Prostate gland (tissue), 2 donors: ENCODE measurements around the gene FLRT1. TPM values are rescaled to one million over a fixed set of nuclear protein-coding genes. Genes with fewer than 3 reads are reported as not detected.

Experiments used
- DNase-seq: peaks from one replicate; pipeline ENCODE4 v3.0.0-alpha.2; 2019; ENCODE audit warnings: low spot score
- H3K27ac ChIP-seq, 2 donors: fragments of 200-600 bp; sonication (generic); 2 replicates each; pipeline ENCODE4 v1.5.1; 2017 to 2019
- H3K27me3 ChIP-seq: fragments of 200-600 bp; sonication (generic); replicated peaks from 2 replicates; pipeline ENCODE4 v1.5.1; 2019; ENCODE audit not compliant: insufficient read depth
- H3K36me3 ChIP-seq, 2 donors: fragments of 200-600 bp; sonication (generic); 1 replicate in 1 of 2; 2 replicates in 1 of 2; pipeline versions ENCODE4 v1.5.1 to v1.8.1; 2017 to 2019
- H3K4me1 ChIP-seq: fragments of 200-600 bp; sonication (generic); replicated peaks from 2 replicates; pipeline ENCODE4 v1.5.1; 2019
- H3K4me3 ChIP-seq, 2 donors: fragments of 200-600 bp; sonication (generic); 2 replicates each; pipeline ENCODE4 v1.5.1; 2017 to 2019
- H3K9me3 ChIP-seq: fragments of 200-600 bp; sonication (generic); 2 replicates; pipeline ENCODE4 v1.5.1; 2017
- POLR2A ChIP-seq: fragments of 450-650 bp; IDR thresholded peaks from one replicate; pipeline ENCODE4 v1.6.1; 2016; ENCODE audit warnings: antibody characterized with exemption, mild to moderate bottlenecking
- POLR2AphosphoS5 ChIP-seq: sonication (generic); formaldehyde crosslinking; IDR thresholded peaks from one replicate; pipeline ENCODE4 v1.6.1; 2017; ENCODE audit warnings: antibody characterized with exemption
- WGBS: methylation state at CpG from one replicate; pipeline ENCODE4 v1.1.5; 2018; 5-methylcytosine and 5-hydroxymethylcytosine counted together
- intact Hi-C: fragments of 100-400 bp; cut with DNase I; formaldehyde crosslinking; loops from one replicate; pipeline ENCODE4 v1.14.2; 2022
- total RNA-seq, 2 donors: library from RNA; depleted of rRNA; stranded (reverse); fragments of >200 nt; gene quantifications; one replicate each; pipeline ENCODE4 v1.1.0, GENCODE V29; 2016
- TF ChIP-seq, protein P1 (sequence below), 4 experiments: fragments of 200-600 bp in 2 of 4; fragments of 450-650 bp in 2 of 4; sonication (generic) in 2 of 4; IDR thresholded peaks; 1 replicate in 3 of 4; 2 replicates in 1 of 4; pipeline ENCODE4 v1.5.1; 2016 to 2019; ENCODE audit warnings: antibody characterized with exemption in 4 of 4, mild to moderate bottlenecking in 2 of 4, moderate library complexity in 2 of 4

FLRT1 gene
- total RNA-seq, 2 donors from 2014 or later = 0.36 to 0.57 TPM

DNA sequence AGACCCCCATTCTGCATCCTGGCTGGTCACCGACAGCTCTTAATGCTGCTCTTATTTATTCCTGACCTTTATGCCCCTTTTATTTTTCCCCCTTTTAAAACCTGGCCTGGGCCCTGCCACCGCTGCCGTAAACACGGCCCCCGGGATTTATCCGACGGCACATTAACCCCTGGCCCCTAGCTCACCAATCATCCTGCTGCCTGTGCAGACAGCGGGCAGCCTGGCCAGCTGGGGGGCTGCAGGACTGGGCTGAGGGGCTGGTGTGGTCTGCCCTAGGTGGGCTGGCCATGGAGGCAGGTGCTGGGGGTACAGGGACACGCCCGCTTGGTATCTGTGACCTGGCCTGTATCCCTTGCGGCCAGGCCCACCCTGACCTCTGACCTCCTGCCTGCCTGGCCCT, 21.4 kb upstream of the FLRT1 start:
- no peaks in the 10 kb centered on the region for H3K27me3 ChIP-seq
- TF ChIP-seq POLR2AphosphoS5 (no peak), POLR2A (no peak)
- TF ChIP-seq, protein P1, sequence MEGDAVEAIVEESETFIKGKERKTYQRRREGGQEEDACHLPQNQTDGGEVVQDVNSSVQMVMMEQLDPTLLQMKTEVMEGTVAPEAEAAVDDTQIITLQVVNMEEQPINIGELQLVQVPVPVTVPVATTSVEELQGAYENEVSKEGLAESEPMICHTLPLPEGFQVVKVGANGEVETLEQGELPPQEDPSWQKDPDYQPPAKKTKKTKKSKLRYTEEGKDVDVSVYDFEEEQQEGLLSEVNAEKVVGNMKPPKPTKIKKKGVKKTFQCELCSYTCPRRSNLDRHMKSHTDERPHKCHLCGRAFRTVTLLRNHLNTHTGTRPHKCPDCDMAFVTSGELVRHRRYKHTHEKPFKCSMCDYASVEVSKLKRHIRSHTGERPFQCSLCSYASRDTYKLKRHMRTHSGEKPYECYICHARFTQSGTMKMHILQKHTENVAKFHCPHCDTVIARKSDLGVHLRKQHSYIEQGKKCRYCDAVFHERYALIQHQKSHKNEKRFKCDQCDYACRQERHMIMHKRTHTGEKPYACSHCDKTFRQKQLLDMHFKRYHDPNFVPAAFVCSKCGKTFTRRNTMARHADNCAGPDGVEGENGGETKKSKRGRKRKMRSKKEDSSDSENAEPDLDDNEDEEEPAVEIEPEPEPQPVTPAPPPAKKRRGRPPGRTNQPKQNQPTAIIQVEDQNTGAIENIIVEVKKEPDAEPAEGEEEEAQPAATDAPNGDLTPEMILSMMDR (IDR thresholded peaks at IDR 0.05) = no peak
- DNase-seq = no peak
- no peaks in the 10 kb centered on the region for H3K4me1 ChIP-seq
- no peak overlapping the region for H3K4me3 ChIP-seq
- H3K27ac ChIP-seq = no peak overlapping the region
- H3K9me3 ChIP-seq = no peaks in the 10 kb centered on the region
- intact Hi-C loops = no loop called here
- WGBS = 88% methylated on average over 11 of the region's 11 CpGs
- no peaks in the 10 kb centered on the region for H3K36me3 ChIP-seq

GRCh38 chr11:64015510-64015909, 20.2 kb upstream of the FLRT1 start:
- WGBS = 78% methylated on average over 20 of the region's 20 CpGs
- no peak overlapping the region for H3K4me3 ChIP-seq
- no peak overlapping the region for H3K27ac ChIP-seq
- intact Hi-C loops = no loop called here
- H3K36me3 ChIP-seq = no peaks in the 10 kb centered on the region
- H3K27me3 ChIP-seq = no peaks in the 10 kb centered on the region
- TF ChIP-seq, protein P1 (IDR thresholded peaks at IDR 0.05) = no peak
- TF ChIP-seq POLR2AphosphoS5 = no peak
- no peak for TF ChIP-seq POLR2A
- no peaks in the 10 kb centered on the region for H3K4me1 ChIP-seq
- H3K9me3 ChIP-seq = no peaks in the 10 kb centered on the region
- no peak for DNase-seq

- Histone ChIP-seq H3K36me3 (no peaks in the 10 kb centered on the region), H3K9me3 (no peaks in the 10 kb centered on the region), H3K4me1 (no peaks in the 10 kb centered on the region), H3K4me3 (no peak overlapping the region), H3K27ac (no peak overlapping the region), H3K27me3 (no peaks in the 10 kb centered on the region)
- TF ChIP-seq, protein P1 (IDR thresholded peaks at IDR 0.05) = no peak
- no peak for TF ChIP-seq POLR2A
- TF ChIP-seq POLR2AphosphoS5 = no peak
- no peak for DNase-seq
- intact Hi-C loops = no loop called here
- 82% methylated on average over 35 of the region's 35 CpGs for WGBS
Observed at GRCh38 chr11:64015935-64016845, 19.5 kb upstream of the FLRT1 start.

DNA sequence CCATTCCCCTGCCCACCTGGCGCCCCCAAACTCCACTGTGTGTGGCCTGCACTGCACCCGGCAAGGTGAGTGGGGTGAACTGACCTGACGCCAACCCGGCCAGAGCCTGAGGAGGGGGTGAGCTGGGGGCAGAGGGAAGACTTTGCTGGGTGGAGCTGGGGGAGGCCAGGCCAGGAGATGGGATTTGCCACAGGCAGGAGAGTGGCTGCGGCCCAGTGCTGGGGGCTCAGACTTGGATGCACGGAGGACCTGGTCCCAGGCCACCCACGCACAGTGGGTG, 17.8 kb upstream of the FLRT1 start:
- no peak for DNase-seq
- Histone ChIP-seq H3K9me3 (no peaks in the 10 kb centered on the region), H3K27ac (no peak overlapping the region), H3K36me3 (no peaks in the 10 kb centered on the region), H3K27me3 (no peaks in the 10 kb centered on the region), H3K4me3 (no peak overlapping the region), H3K4me1 (no peaks in the 10 kb centered on the region)
- intact Hi-C loops = no loop called here
- no peak for TF ChIP-seq POLR2A
- no peak for TF ChIP-seq POLR2AphosphoS5
- TF ChIP-seq, protein P1 (IDR thresholded peaks at IDR 0.05) = no peak
- WGBS = 67% methylated on average over 7 of the region's 7 CpGs

DNA sequence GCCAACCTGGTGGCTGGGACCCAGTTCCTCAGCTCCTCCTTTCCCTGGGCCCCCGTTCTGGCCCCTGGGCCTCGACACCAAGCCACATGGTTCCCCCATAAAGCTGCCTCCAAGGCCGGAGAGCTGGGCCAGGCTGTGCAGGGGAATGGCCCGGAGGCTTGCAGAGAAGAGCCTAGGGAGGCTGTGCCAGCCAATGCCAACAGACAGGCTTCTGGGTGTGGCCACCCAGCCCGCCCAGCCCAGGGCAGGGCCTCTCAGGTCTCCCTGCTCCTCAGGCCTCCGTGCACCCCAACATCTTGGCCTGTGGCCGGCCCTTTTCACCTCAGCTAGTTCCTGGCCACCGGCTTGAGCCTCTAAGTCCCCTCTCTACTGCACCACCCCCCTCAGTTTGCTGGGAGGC, 17.4 kb upstream of the FLRT1 start:
- intact Hi-C loops = no loop called here
- Histone ChIP-seq H3K4me3 (no peak overlapping the region), H3K4me1 (no peaks in the 10 kb centered on the region), H3K27ac (no peak overlapping the region), H3K36me3 (no peaks in the 10 kb centered on the region), H3K9me3 (no peaks in the 10 kb centered on the region), H3K27me3 (no peaks in the 10 kb centered on the region)
- no peak for DNase-seq
- TF ChIP-seq, protein P1 (IDR thresholded peaks at IDR 0.05) = no peak
- TF ChIP-seq POLR2A = no peak
- TF ChIP-seq POLR2AphosphoS5 = no peak
- WGBS = 67% methylated on average over 4 of the region's 8 CpGs
